ENCODE measurements around the gene TESK2.
"Not testable (repeated sequence)": the region's sequence is repeated elsewhere in the genome, so short reads cannot be mapped to it uniquely, and the experiment has no call there.

The TESK2 gene

DNA sequence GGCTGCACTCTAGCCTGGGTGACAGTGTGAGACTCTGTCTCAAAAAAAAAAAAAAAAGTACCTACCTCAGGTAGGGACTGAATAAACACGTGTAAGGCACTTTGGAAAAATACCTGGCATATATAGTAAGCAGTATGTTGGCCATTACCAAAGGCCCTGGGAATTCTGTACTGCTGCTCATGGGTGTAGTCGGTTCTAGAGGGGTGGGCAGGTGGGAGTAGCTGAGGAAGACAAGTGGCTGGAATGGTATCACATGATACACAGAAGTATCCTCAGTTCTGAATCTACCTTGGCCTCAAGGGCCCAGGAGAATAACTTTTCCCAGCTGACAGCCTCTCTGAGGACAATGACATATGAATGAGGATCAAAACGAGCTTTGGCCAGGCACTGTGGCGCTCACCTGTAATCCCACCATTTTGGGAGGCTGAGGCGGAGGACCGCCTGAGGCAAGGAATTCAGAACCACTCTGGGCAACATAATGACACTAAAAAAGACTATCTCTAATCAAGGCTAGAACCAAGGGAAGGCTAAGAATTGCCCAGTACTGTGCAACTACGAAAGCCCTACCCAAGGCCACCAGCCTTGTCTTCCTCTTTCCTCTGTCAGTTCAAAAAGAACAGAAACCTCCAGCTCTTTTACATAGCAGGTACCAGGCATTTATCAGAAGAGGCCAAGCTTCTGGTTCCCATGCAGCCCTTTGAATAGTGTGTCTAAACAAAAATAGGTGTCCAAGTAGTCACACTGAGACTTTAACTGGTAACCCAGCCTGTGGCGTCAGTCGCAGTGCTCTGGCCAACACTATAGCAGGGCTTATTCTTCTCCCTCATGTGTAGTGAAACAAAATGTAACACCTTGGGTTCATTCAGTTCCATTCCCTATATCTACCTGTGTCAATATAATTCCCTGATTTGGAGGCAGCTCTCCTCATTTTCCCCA, 19.3 kb upstream of the TESK2 start:
- no peak for DNase-seq (ENCODE audit: low read depth)

DNA sequence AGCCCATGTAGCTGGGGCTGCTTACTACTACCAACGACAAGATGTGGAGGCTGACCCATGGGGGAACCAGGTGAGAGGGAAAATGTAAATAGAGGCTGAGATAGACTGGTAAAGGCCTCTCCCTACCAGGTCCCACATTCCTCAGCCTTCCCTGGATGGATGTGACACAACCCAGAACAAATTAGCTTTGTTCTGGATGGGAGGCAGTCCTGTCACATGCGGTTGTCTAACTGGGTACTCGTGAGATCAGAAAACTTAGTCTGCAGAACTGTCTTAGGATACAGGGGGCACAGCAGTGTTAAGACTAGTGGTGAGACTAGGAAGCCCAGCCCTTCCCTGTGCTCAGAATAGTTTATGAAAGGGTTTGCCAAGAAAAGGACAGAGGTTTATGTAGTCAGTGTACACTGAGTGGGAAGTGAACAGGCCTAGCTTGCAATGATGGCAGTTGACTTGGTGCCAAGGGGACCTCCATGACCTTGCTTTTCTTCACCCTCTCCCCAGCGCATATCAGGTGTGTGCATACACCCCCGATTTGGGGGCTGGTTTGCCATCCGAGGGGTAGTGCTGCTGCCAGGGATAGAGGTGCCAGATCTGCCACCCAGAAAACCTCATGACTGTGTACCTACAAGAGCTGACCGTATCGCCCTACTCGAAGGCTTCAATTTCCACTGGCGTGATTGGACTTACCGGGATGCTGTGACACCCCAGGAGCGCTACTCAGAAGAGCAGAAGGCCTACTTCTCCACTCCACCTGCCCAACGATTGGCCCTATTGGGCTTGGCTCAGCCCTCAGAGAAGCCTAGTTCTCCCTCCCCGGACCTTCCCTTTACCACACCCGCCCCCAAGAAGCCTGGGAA, 17.6 kb upstream of the TESK2 start:
- no peak for DNase-seq (ENCODE audit: low read depth)

DNA sequence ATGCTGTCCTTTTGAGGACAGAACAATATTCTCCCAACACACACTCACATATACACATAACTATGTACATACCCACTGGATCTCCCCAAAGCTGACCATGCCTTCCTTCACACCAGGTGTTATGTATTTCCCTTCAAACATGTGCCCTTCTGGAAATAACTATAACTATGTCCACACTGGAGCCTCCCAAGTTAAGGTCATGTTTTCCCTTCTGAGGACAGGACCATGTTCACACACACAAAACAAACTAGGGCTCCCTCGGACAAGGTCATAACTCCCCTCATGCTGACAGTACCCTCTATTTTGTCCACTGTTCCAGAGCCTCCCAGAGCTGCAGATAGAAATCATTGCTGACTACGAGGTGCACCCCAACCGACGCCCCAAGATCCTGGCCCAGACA, 16.9 kb upstream of the TESK2 start:
- DNase-seq (ENCODE audit: low read depth) = no peak

DNA sequence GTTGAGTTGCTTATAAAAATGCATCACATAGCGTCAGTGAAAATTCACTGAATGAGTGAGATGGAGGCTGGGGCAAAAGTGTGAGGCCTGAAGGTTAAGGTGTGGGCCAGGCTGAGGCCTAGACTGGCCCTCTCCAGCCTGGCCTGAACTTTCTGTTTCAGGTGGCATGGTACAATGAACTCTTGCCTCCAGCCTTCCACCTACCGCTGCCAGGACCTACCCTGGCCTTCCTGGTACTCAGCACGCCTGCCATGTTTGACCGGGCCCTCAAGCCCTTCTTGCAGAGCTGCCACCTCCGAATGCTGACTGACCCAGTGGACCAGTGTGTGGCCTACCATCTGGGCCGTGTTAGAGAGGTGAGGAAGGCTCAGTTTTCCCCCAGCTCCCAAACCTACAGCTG, 16.2 kb upstream of the TESK2 start:
- no peak for DNase-seq (ENCODE audit: low read depth)

DNA sequence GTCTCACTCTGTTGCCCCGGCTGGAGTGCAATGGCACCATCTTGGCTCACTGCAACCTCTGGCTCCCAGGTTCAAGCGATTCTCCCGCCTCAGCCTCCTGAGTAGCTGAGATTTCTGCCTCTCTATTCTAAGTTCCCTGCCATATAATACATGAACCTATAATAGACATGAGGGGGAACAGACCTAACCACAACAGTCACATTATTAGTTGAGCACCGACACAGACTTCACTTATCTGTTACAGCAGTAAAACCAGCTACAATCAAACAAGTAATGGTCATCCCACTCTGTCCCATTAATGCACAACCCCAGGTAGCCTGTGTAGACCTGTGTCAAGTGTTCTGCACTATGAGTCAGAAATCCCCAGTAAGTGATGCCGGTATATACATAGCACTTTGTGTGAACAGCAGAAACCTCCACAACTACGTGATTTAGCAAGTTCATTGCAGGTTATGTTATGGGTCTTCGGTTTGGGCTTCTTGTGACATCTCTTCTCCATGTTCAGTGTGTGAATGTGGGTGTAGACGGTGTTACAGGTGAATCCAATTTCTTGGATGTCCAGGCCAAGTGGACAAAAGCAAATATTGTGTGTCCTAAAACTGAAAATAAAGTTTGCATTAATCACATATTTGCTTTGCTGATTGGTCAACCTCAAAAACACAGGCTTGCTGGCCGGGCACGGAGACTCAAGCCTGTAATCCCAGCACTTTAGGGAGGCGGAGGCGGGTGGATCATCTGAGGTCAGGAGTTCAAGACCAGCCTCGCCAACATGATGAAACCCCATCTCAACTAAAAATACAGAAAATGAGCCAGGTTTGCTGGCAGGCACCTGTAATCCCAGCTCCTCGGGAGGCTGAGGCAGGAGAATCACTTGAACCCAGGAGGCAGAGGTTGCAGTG, 12.7 kb upstream of the TESK2 start:
- no peak for DNase-seq (ENCODE audit: low read depth)

DNA sequence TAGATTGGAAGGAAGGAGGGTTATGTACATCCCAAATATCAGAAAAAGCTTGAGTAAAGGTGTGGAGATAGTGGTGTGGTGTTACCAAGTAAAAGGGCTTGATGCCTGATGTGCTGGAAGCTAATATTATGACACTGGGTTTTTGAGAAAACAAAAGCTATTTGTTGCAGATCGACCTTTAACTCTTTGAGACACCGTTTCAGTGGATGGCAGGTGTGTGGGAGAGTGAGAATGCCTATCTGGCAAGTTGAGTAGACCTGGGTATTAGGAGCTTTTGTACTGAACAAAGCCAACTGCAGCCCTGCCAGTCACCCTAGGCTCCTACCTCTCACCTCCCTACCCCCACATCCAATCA, 10.5 kb upstream of the TESK2 start:
- no peak for DNase-seq (ENCODE audit: low read depth)

DNA sequence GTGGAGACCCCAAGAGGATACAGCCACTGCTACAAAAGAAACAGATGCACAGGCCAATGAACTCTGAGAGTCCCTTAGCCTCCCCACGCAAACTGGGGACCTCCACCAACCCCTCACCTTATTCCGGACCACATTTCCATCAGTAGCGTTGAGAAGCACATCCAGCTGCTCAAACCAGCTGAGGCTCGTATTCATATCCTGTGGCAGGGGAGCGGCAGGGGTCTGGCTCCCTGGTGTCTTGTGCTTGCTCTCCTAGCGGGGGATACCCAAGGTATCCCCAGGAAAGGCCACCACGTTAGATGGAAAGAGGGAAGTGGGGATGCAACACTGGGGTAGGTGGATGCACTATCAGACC, 8.4 kb upstream of the TESK2 start:
- no peak for DNase-seq (ENCODE audit: low read depth)

DNA sequence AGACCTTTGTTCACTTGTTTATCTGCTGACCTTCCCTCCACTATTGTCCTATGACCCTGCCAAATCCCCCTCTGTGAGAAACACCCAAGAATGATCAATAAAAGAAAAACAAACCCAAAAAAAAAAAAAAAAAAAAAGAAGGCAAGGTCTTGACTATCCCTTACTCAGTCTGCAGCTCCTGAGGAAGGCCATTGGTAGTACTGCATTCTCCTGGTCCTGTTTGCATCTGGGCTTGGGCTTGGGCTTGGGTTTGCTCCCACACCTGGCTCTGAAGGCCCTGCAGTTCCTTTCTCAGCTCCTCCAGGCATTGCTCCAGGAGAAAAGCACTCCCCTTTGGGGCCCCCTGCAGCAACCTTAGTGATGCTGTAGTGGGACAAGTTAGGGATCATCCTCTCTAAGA, 7.3 kb upstream of the TESK2 start:
- DNase-seq (ENCODE audit: low read depth) = no peak

DNA sequence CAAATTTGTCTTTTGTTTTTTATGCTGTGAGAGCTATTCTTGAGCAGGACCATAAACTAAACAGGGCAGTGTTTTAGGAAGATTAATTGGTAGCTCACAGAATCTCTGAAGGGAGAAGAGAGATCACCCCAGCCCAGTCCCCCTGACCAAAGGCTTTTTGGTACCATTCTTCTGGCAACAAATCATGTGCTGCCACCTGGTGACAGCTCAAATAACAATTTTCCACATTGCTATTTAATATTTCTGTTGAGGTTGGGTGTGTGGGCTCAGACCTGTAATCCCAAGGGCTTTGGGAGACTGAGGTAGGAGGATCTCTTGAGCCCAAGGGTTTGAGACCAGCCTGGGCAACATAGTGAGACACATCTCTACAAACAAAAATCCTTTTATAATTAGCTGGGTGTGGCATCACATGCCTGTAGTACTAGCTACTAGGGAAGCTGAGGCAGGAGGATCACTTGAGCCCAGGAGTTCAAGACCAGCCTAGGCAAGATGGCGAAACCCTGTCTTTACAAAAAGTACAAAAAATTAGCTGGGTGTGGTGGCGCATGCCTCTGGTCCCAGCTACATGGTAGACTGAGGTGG, 2.2 kb upstream of the TESK2 start:
- no peak for DNase-seq (ENCODE audit: low read depth)

DNA sequence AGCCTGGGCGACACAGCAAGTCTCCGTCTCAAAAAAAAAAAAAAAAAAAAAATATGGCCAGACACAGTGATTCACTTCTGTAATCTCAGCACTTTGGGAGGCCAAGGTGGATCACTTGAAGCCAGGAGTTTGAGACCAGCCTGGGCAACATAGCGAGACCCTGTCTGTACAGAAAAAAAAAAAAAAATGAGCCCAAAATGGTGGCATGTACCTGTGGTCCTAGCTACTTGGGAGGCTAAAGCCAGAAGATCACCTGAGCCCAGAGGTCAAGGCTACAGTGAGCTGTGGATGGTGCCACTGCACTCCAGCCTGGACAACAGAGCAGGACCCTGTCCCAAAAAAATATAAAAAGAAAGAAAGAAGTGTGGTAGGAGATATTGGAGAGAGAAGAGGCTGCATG, 1.7 kb upstream of the TESK2 start:
- no peak for DNase-seq (ENCODE audit: low read depth)

DNA sequence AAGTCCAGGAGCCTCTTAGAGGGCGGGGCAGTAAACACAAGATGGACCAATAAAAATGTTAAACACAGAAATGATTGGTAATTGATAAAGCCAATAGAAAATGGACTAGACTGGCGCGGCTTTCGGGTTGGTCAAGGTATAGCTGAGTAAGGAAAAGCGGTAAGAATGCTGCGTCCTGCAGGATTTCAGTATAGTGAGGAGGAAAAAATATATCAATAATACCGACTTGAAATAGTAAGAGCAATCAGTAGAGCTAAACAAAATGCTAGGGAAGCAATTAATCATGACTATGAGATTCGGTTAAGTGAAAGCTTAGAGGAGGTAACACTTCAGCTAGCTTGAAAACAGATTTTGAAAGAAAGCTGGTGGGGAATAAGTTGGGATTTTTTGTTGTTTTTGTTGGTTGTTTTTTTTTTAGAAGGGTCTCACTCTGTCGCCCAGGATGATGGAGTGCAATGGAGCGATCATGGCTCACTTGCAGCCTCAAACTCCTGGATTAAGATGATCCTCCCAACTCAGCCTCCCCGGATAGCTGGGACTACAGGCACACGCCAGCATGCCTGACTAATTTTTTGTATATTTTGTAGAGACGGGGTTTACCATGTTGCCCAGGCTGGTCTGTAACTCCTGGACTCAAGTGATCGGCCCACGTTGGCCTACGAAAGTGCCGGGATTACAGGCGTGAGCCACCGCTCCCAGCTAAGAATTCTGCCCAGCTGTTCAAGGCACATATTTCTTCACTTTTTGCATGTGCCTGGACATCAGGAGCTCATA, 711 bp upstream of the TESK2 start:
- no peak for DNase-seq (ENCODE audit: low read depth)

DNA sequence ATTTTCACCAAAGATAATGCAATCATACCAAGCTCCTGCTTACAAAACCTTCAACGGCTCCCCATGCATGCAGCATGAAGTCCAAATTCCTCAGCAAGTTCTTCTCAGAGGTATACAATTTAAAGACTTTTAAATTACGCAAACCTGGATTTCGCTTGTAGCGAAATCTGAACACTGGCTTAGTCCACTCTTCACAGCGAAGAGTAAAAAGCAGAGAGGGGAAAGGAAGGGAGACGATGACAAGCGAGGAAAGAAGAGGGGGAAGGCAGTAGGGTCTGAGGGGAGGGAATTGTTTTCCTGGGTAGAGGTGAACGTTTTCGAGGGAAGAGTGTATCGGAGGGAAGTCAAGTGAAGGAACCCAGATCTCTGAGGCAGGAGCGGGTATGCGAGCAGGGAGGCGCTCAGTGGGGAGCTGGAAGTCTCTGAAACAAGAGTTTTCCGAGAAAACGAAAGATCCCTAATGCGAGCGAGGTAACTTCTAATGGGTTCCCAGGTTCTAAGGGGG, 790 bp downstream of the TESK2 start:
- DNase-seq (ENCODE audit: low read depth) = no peak

DNA sequence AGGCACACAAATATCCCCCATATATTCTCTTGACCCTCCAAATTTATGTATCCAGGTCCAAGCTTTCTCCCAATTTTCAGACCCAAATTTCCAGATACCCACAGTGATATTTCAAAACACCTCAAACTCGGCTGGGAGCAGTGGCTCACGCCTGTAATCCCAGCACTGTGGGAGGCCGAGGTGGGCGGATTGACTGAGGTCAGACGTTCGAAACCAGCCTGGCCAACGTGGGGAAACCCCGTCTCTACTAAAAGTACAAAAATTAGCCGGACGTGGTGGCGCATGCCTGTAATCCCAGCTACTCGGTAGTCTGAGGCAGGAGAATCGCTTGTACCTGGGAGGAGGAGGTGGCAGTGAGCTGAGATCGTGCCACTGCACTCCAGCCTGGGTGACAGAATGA, 1.6 kb downstream of the TESK2 start:
- not testable (repeated sequence) for DNase-seq (ENCODE audit: low read depth)

DNA sequence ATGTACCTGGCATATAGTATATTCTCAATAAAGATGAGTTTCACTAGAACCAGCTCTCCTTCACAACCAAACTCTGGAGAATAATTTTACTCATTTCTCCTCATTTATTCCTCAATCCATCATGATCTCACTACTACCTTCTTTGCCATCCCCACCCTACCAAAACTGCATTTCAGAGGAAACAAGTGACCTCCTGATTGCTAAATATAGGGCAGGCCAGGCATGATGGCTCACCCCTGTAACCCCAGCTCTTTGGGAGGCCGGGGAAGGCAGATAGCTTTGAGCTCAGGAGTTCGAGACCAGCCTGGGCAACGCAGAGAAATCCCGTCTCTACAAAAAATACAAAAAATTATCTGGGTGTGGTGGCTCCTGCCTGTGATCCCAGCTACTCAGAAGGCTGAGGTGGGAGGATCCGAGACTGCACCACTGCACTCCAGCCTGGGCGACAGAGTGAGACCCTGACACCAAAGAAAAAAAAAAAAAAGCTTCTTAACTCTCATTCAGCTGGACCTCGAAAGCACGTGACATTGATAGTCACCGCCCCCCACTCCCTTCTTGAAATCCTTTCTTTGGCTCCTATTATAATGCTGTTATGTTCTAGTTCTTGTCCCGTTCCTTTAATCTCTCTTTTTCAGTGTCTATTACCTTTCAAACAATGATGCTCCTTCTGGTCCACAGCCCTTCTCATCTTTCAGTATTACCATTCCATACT, 2.1 kb downstream of the TESK2 start:
- DNase-seq (ENCODE audit: low read depth) = no peak

DNA sequence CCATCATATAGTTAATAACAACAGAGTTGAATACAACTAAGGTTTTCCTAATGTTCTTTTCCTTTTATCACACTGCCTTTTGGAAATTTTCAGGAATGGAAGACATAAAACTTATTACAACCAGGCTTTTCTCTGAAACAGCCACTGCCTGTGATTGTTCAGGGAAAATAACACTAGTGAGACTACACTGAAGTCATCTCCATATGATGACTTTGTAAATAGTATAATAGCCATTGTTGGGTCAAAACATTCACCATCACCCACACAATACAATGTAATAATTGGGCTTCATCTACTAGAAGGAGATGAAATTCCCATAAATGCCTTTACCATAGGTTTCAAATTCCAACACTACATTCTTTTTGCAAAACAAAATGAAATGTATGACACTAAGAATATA, 5.0 kb downstream of the TESK2 start:
- DNase-seq (ENCODE audit: low read depth) = no peak

DNA sequence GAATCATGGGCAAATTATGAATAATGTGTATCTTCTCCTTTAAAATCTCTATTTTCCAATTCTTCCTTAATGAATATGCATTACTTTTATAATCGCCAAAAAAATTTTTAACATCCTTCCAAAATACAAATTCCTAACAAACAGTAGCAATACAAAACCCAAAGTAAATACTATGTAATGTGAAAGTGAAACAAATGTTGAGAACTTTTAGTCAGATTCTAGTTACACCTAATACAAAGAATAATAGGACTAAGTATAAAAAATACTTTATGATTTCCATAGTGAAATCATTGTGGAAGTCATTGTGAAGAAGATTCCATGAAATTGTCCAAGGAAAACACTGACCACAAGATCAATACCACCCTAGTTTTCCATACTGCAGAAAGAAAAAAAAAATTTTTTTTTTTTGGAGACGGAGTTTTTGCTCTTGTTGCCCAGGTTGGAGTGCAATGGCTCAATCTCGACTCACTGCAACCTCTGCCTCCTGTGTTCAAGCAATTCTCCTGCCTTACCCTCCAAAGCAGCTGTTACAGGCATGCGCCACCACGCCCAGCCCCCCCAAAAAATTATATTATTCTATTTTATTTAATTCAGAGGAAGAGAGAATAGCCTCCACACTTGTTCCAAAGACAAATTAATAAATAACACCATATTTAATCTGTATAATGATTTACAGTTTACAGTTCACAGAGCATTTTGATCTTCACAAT, 11.8 kb downstream of the TESK2 start:
- no peak for DNase-seq (ENCODE audit: low read depth)

DNA sequence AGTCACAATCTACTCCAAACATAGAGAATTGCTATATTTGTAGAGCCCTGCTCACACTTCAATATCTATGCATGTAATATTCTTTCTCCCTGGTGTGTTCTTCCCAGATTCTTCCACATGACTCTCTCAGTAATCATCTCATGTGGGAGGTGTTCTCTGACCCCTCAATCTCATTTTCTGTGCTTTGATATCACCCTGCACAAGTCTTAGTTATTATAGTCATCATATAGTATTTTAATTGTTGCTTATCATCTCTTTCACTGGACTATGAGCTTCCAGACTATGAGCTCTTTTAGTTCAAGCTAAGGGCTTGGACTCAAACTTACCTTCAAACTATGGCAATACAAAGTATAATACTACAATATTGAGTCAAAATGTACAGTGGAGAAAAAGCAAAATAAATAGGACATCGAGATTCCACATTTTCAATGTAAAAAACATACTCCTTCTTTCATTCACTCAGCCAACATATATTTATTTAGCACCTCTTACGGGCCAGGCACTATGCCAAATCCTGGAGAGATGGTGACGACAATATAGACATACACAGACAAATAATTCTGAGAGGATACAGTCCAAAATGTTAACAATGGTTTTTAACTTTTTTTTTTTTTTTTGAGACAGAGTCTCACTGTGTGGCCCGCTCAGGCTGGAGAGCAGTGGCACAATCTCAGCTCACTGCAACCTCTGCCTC, 12.7 kb downstream of the TESK2 start:
- DNase-seq (ENCODE audit: low read depth) = no peak

DNA sequence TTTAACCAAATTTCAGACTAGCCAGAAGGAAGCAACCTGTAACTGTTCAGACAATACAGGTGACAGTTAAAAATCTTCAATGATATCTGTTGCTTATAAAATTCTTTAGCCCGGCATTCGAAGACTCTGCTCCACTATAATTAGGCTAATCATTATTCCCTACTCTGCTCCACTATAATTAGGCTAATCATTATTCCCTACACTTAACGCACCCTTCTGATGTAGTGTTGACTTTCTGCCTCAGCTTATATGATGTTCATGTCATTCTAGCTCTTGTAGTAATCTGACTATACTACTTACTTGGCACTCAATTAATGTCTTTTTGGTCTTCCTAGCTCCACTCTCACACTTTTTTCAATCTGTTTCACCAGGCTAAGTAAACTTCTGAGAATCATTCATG, 13.3 kb downstream of the TESK2 start:
- DNase-seq (ENCODE audit: low read depth) = no peak

DNA sequence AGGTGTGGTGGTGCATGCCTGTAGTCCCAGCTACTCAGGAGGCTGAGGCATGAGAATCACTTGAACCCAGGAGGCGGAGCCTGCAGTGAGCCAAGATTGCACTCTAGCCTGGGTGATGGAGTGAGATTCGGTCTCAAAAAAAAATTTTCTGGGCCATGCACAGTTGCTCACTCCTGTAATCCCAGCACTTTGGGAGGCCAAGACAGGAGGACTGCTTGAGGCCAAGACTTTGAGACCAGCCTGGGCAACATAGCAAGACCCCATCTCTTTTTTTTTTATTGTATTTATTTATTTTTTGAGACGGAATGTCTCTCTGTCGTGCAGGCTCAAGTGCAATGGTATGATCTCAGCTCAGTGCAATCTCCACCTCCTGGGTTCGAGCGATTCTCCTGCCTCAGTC, 16.8 kb downstream of the TESK2 start:
- not testable (repeated sequence) for DNase-seq (ENCODE audit: low read depth)
